Prostate gland (tissue), 2 donors: ENCODE results near the gene SGF29.

ENCODE experiments used
- CTCF ChIP-seq, 4 experiments: fragments of 200-600 bp in 2 of 4; fragments of 450-650 bp in 2 of 4; sonication (generic) in 2 of 4; IDR thresholded peaks; 1 replicate in 3 of 4; 2 replicates in 1 of 4; pipeline ENCODE4 v1.5.1; 2016 to 2019; ENCODE audit warnings: antibody characterized with exemption in 4 of 4, mild to moderate bottlenecking in 2 of 4, moderate library complexity in 2 of 4
- POLR2A ChIP-seq: fragments of 450-650 bp; IDR thresholded peaks from one replicate; pipeline ENCODE4 v1.6.1; 2016; ENCODE audit warnings: antibody characterized with exemption, mild to moderate bottlenecking

GRCh38 chr16:28522792-28523191 lies 30.9 kb upstream of the SGF29 start:
- TF ChIP-seq CTCF (IDR thresholded peaks at IDR 0.05) (no peak), POLR2A (no peak)
